HG02885 (cell line): Measurements from ENCODE around the gene DSC1.
"Not testable (repeated sequence)": the region's sequence is repeated elsewhere in the genome, so short reads cannot be mapped to it uniquely, and the experiment has no call there.

Experiments
- ATAC-seq: cut with Tn5 transposase; IDR thresholded peaks from one replicate; pipeline ENCODE4 v1.9.1; 2021; ENCODE audit warnings: mild to moderate bottlenecking; ENCODE audit not compliant: unreplicated experiment, poor library complexity

DSC1 gene

GRCh38 chr18:31177369-31177768 is 14.7 kb upstream of the DSC1 start:
- ATAC-seq: not testable (repeated sequence)

GRCh38 chr18:31176531-31176930 is 13.9 kb upstream of the DSC1 start:
- no peak for ATAC-seq

GRCh38 chr18:31171144-31171839 is 8.6 kb upstream of the DSC1 start:
- ATAC-seq: no peak

GRCh38 chr18:31170335-31170734 is 7.7 kb upstream of the DSC1 start:
- no peak for ATAC-seq

- ATAC-seq: no peak
Measured at GRCh38 chr18:31162419-31162793, 250 bp downstream of the DSC1 start.

- ATAC-seq: no peak
Measured at GRCh38 chr18:31161757-31162418, 768 bp downstream of the DSC1 start.

- ATAC-seq: no peak
Measured at GRCh38 chr18:31156821-31157763, 5.6 kb downstream of the DSC1 start.

GRCh38 chr18:31155498-31155897 is 7.2 kb downstream of the DSC1 start:
- no peak for ATAC-seq

- ATAC-seq: no peak
Measured at GRCh38 chr18:31154181-31154580, 8.5 kb downstream of the DSC1 start.

GRCh38 chr18:31149351-31149750 is 13.3 kb downstream of the DSC1 start:
- no peak for ATAC-seq

GRCh38 chr18:31148600-31148999 is 14.1 kb downstream of the DSC1 start:
- no peak for ATAC-seq

GRCh38 chr18:31146809-31147208 is 15.8 kb downstream of the DSC1 start:
- ATAC-seq: no peak

- no peak for ATAC-seq
Measured at GRCh38 chr18:31143025-31143424, 19.6 kb downstream of the DSC1 start.

GRCh38 chr18:31138709-31139108 is 23.9 kb downstream of the DSC1 start:
- ATAC-seq: no peak

- ATAC-seq: no peak
Measured at GRCh38 chr18:31134988-31135529, 27.6 kb downstream of the DSC1 start.

- no peak for ATAC-seq
Measured at GRCh38 chr18:31129398-31130115, 33.1 kb downstream of the DSC1 start.

- no peak for ATAC-seq
Measured at GRCh38 chr18:31125878-31126277, 36.8 kb downstream of the DSC1 start.

GRCh38 chr18:31123125-31123524 is 39.5 kb downstream of the DSC1 start:
- ATAC-seq: not testable (repeated sequence)

GRCh38 chr18:31120594-31120993 is 42.1 kb downstream of the DSC1 start:
- ATAC-seq: no peak
